PC-9 (cell line): ENCODE data around the gene SLCO4A1.

Source experiments
- CTCF ChIP-seq: fragments of 200-600 bp; sonication (generic); conservative IDR thresholded peaks from 2 replicates; pipeline ENCODE4 v1.6.1; 2017; ENCODE audit warnings: mixed run types, antibody characterized with exemption, mild to moderate bottlenecking, moderate library complexity
- EZH2 ChIP-seq: fragments of 200-600 bp; sonication (generic); IDR thresholded peaks from 2 replicates; pipeline ENCODE4 v1.8.0; 2017; ENCODE audit warnings: antibody characterized with exemption, low read depth

GRCh38 chr20:62719250-62719935, 77.1 kb downstream of the SLCO4A1 start:
- TF ChIP-seq CTCF (no peak), EZH2 (no peak)
